Skin of body (tissue), 2 donors: ENCODE data around the gene TMEM26. TPM values are rescaled to one million over a fixed set of nuclear protein-coding genes. Genes with fewer than 3 reads are reported as not detected.

Experiments
- DNase-seq: peaks from one replicate; lab custom pipeline; 2025; lab: John Stamatoyannopoulos, UW
- total RNA-seq: library from RNA; depleted of rRNA; stranded (reverse); fragments of >200 nt; gene quantifications from one replicate; pipeline ENCODE4 v1.2.3, GENCODE V29; 2014

Gene TMEM26
- total RNA-seq, 1 donor from 2014 or later: 5.1 TPM

DNA sequence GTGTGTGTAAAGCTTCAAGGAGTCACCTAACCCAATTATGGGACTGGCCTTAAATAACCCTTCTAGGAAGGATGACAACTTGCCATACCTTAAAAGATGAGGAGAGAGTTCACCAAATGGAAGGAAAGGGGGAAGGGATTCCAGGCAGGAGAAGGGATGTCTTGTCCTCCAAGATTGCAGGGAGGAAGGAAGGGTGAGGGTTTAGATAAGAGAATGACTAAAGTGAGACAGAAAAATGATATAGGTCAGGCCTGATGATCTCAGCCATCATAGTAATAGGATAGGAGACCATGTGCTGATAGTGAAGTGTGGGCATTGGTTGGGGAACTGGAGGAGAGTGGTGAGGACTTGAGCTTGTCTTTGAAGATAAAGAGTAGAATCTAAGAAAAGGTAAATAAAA lies 7.7 kb upstream of the TMEM26 start:
- no peak for DNase-seq

DNA sequence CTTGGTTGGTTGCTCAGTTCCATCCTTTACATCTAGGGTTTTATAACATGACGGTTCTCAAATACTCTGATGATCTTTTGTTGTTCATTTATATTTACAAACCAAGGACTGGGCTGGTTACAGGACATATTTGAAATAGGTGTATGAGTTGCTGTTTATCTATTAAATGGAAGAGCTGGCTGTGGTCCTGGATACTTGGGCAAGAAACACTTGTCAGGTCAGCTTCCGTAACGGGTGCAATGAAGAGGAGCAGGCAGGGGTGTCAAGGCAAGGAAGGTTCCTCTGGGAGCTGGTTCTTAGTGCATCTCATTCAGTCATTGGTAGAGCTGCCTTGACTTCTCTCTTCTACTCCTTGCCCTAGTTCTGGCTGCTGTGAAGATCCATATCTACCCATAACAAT lies 4.8 kb upstream of the TMEM26 start:
- DNase-seq: no peak

DNA sequence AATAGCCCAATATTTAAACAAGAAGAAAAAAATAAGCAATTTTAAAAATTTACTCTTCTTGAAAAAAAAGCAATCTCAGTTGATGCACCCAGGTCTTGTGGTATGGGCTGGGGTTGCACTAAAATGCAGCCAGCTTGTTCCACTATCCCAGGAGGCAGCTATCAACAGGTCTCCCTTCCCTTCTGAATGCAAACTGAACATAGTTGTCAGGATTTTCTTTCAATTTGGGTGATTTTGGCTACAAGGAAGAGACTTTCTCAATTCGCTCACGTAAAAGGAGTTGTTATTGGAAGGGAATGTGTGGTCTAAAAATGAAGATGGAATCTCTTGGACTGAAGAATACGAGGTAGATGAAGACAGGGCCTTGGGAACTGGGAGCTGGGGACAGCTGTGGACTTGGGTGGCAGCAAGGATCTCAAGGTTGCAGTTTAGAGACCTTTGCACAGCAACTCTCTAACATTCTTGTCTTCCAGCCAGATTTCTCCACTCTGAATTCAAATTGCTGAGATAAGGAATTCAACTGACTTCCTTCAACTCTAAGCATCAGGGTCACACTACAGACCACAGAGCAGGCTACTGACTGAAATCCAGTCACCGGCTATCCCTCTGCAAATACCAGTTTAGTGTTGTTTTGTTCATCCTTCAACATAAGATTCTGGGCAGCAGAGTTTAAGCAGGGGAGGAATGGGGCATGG lies 3.1 kb upstream of the TMEM26 start:
- no peak for DNase-seq

DNA sequence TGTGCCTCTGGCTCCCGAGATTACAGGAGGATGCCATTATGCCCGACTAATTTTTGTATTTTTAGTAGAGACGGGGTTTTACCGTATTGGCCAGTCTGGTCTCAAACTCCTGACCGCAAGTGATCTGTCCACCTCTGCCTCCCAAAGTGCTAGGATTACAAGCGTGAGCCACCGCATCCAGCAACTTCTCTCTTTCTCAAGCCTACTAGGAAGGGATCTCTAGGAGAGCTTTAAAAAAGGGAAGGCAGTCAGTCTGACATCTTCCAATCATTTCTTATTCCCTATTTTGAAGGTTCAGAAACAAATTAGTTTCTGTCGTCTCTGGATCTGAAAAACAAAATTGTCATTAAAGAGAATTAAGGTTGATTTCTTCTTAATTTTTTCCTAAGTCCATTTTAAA lies 2.5 kb upstream of the TMEM26 start:
- DNase-seq: no peak

DNA sequence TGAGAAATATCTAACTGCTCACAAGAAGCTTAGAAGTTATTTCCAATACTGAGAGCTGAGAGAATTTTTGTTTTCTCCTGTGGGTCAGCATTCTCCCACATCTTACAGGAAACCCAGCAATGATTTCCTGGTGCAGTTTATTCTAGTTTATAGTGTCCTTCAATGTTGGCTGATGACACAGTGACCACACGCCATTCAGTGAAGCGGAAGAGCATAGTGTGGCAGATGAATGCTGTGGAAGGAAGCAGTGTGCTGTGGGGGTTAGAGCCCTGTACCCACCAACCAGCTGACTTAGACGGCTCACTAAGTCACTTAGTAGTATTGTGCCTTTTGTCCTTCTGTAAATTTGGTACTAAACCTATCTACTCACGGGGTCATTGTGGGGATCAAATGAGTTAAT lies 1.4 kb upstream of the TMEM26 start:
- no peak for DNase-seq

DNA sequence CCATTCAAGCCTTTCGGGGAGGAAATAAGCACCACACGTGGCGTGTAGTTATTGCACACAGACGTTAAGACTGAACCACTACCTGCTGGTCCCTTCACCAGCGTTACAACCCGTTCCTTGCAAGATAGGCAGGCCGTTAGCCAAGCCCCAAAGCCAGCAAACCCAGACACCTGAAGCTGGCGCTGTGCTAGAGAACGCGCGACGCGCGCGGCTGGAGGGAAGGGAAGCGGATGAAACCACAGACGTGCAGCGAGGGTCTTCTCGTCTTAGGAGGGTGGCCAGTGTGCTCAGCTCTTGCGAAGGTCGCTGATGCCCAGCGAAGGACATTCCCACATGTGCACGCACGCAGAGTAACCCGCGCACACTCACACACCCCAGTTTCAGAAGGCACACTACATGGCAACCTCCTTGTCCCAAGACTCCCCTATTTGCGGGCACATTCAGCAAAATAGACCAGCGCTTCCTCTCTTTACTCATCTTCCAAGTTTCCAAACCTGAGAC lies 980 bp downstream of the TMEM26 start:
- DNase-seq: no peak

DNA sequence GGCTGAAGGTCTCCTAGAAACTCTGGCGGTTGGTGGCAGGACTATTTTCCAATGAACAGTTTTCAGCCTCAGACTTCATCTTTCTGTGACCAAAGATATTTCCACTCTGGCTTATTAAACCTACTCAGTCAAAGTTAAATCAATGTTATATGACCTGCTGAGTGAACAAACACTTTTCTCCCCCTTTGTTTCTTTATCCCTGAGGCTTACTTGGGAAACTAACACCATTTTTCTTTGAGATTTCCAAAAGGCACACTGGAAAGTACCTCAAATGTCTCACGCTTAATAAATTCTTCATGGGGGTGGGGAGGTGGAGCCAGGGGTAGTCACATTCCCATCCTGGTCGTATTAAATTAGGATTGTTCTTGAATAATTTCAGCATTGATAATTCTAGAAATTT lies 1.8 kb downstream of the TMEM26 start:
- DNase-seq: peak; percentile 33

DNA sequence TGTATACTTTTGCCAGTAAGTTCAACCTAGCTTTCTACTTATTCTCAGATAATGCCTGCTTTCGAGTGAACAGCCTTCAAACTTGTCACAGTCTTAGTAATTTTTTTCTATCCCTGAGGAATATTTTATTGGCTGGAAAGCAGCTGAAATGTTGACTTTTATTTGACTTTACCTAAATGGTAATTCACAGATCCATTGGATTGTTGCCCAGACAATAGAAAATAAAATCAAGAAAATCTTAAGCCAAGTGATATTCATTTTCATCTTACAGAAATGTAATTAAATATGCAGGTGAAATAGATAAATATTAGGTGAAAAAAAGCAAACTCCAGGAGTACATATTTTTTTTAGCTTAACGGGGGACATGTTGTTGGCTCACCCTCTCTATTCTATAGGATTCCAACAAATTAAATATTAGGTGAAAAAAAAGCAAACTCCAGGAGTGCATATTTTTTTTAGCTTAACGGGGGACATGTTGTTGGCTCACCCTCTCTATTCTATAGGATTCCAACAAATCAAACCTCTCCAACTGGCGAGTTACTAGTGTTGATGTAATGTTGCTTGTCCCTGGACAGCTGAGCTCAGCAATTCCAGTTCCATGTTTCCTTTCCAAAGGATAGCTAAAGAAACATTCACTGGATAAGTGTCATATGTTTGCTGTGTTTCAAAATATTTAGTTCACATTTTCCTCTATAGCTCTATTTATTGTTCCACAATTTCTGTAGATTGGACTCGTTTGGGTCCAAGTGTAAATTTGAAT lies 4.2 kb downstream of the TMEM26 start:
- peak; percentile 78 for DNase-seq

DNA sequence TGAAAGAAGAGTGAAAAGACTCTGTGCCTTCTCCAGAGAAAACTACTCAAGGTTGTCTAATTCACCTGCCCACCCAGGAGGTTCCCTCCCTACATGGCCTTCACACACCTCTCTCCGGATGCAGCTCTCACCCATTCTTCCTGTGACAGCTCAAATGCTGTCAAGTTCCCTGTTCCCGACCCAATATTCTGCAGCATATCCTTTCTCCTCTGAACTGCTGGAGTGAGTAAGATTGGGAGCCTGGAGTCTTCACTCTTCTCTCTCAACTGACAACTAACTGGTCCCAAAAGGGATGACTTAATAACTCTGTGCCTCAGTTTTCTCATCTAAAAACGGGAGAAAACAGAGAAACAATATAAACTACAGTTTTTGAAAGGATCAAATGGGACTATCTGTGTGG lies 5.1 kb downstream of the TMEM26 start:
- DNase-seq: no peak

DNA sequence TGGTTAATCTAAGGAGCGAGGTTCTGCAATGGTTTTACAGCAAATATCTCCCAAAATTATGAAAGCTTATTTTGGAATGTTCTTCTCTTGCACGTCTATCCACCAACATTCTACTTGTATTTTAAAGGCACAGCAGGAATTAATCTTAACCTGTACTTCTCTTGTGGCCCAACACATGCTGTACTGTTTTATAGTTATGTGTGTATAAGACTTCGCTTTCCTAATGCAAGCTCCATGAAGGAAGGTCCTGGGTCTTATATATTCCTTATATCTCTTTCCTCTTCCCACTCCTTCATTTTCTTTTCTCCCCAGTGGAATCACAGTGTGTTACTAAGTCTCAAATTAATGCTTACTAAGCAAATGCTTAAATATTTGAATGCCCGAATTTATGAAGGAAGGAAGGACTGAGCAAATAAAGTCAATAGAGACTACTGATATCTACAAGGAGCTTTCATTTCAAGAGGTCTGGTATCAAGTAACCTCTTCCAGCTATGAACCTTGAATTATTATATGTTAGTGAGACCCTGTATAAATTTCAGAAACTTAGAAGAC lies 14.0 kb downstream of the TMEM26 start:
- no peak for DNase-seq

DNA sequence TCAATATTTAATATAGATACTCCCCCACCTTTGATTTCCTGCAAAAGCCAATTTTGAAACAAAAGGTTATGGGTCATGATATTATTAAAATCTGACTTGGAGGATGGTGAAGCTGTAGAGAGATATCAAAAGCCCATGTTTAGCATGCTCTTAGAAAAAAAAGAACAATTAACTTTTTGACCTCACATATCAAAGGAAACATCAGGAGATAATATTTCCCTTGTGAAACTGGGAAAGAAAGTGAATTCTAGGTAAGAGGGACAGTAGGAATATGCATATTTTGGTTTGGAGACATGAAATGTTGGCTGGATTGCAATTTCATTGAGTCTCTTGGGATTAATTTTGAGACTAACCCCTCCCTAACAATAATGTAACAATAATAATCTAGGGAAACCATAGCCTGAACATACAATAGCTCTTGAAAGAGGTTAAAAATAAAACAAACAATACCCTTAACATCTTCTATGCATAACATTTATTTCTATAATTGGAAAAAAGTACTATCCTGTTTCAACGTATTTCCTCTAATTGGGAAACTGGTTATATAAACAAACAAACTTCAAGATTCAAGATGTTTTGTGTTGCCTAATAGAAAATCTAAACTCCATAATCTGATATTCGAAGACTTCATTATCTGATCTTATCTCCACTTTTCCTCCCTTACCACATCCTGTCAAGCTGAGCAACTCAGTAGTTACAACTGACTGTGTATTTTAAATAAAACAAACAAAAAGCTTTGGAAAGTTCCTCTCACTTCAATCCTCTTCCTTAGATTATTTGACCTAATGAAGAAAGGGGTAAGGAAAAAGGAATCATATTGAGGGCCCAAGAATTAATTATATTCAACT lies 14.8 kb downstream of the TMEM26 start:
- no peak for DNase-seq

DNA sequence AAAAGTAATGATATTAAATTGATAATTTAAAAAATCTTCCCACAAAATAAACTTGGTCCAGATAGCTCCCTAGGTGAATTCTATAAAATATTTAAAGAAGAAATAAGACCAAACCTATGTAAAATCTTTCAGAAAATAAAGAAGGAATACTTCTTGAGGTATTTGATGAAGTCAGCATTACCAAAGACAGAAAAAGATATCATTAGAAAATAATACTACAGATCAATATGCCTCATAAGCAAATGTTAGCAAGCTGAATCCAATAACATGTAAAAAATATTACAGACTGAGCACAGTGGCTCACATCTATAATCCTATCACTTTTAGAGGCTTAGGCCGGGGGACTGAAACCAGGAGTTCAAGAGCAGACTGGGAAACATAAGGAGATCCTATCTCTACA lies 30.0 kb downstream of the TMEM26 start:
- no peak for DNase-seq

DNA sequence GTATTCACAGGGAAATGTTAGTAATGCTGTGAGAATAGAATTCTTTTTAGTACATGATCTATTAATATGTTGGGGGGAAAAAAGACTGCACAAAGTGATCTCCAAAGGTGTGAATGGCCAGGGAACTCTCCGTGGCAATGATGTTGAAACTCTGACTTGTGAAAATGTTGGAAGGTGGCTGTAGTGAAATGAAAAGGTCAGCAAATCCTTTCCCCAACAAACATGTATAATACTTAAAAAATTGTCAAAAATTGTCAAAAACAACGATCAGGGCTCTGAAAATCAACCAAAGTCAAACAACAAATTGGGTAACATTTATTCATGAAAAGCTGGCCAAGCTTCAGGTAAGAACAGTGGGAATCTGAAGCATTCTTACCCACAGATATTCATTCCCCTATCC lies 35.5 kb downstream of the TMEM26 start:
- DNase-seq: no peak

DNA sequence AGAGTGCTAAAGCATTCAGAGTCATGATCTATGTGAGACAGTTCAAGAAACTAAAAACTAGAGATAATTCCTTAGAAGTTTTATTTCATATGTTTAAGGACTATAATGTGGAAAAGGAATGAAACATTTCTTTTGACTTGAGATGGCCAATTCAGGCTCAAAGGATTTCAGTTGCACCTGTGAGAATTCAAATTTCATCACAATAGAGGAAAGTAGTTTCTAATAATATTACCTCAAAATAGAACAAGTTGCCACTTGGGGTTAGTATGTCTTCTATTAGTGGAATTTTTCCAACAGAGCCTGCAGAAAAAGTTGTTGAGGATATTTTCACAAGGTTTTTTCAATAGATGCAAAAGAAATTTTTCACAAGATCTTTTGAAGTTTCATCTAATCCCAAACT lies 37.4 kb downstream of the TMEM26 start:
- no peak for DNase-seq

DNA sequence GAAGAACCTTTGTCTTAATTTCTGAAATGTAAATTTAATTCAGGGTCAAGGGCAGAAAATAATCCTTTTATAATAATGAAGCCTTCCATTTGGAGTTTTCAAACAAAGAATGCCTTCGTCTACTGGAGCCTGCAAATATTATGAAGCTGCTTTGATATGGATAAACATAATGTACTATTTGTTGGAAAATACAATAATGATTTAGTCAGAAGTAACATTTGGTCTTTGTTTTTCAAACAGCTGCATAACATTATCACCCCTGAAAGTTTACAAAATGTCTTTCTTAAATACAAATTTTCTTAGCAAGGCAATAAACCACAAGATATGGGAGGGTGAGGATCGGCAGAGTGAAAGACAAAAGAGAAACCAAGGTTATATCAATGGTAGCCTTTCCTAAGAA lies 41.5 kb downstream of the TMEM26 start:
- DNase-seq: peak; percentile 53

DNA sequence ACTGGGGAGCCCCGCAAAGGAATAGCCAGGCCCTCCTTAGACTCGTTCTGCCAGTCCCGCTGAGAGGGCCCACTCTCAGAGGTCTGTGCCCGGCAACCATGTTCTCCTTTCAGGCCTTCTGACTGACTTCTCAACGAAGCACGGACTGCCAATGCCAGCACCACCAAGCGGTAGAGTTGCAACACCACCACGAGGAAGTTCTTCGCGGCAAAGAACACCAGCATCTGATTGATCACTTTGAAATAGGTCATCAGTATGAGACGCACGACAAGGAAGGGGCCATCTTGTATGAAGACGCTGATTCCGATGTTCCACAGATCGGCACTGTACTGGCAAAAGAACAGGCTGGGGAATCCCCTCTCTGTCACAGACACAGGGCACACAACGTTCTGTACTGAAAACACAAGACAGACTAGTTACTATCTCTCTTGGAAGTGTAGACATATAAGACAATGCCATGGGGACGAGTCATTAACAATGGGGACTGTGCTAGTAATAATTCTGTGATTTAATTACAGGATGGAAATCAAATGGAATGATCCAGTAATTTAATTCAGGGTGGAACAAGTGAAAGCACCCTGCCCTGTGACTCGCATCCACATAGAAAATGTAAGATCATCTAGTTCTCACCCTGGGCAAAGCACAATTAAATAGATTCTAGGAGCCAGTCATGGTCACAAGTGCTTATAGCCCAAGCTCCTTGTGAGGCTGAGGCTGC lies 42.7 kb downstream of the TMEM26 start:
- no peak for DNase-seq

DNA sequence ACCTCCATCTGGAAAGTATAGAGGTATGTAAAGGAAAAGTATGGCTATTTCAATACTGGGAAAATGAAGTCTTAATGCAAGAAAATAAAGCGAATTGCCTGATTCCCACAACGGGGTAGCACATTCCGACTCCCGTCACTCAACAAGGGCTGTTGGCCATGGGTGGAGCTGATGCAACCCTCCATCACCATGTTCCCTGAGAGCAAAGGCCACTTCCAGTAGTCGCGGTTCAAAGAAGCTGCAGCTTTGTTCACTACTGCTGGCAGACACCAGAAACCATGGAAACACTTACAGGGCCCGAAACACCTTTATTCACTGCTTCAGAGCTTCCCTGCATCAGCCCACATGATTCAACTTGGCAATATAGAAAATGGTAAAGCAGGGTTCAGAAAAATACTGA lies 44.0 kb downstream of the TMEM26 start:
- no peak for DNase-seq

DNA sequence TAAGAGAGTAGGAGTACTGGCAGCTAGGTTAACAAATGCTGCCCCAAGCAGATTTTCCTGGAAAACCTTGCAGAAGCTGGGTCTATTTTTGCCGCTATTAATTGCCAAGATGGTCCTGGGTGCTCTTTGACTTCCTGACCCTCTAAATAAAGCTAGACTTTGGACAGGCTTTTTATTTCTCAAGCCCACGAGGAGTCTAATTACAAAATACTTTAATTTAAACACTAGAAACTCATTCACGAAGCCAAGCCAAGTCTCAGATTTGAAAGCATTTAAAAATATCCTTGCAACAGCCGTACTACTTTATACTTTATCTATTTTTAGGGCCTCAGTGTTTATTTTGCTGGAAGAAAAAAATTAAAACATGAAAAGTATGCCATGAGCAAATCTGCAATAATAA lies 45.1 kb downstream of the TMEM26 start:
- DNase-seq: peak; percentile 49

DNA sequence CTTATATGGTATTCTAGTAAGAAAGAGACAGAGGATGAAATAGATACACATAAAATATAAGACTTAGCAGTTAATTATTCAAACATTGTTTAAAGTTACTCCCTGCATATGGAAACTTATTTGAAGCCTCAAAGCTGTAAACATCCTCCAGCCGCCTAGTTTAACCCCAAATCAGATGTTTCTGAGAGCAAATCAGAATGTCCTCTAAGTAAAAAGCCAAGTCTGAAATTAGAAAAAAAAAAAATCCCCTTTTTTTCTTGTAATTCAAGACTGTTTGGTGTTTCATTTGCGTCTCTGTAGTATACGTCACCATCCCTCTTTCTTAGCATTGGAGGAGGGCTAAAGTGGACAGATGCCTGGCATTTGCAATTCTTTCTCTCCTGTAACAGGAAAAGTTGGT lies 46.4 kb downstream of the TMEM26 start:
- peak; percentile 50 for DNase-seq

DNA sequence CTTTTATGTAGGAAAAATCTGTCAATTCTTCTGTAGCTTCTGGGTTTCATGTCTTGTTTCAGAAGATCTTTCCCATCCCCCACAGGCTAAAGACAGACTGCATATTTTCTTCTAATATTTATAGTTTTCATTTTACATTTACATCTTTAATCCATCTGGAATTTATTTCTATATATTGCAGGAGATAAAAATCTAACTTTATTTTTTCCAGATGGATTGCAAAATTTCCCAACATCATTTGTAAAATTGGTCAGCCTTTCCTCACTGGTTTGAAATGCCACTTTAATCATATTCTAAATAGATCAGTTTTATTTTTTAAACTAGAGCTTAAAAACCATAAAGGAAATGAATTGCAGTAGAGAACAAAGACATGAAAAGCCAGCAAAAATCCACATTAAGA lies 46.9 kb downstream of the TMEM26 start:
- peak; percentile 50 for DNase-seq

DNA sequence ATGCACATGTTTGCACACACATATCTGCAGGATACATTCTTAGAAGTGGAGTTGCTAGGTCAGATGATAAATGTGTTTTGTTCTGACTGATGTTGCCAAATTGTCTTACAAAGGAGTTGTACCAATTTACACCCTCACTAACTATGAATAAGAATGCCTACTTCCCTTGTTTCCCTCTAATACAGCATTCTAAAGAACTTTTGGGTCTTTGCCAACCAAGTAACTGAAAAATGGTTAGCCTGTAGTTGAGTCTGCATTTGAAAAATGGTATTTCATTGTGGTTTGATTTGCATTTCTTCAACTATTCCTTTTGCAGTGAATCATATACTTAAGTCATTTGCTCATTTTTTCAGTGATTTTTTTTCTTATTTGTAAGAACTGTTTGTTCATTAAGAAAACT lies 48.4 kb downstream of the TMEM26 start:
- DNase-seq: no peak
